Sigmoid colon (tissue), 7 donors: ENCODE measurements around the gene LAG3. TPM values are rescaled to one million over a fixed set of nuclear protein-coding genes. Genes with fewer than 3 reads are reported as not detected.

Source experiments
- DNase-seq: peaks from one replicate; pipeline ENCODE4 v3.0.0-alpha.2; 2019
- H3K27ac ChIP-seq, 4 donors: fragments of 200-600 bp; sonication (generic); one replicate each; pipeline ENCODE4 v1.5.1; 2016 to 2019; ENCODE audit warnings: mild to moderate bottlenecking in 1 of 4
- H3K27me3 ChIP-seq, 3 donors: fragments of 200-600 bp; sonication (generic); one replicate each; pipeline ENCODE4 v1.5.1; 2019; ENCODE audit warnings: mild to moderate bottlenecking in 1 of 3
- H3K36me3 ChIP-seq, 4 donors: fragments of 200-600 bp; sonication (generic); one replicate each; pipeline ENCODE4 v1.5.1; 2016 to 2019
- H3K4me1 ChIP-seq, 4 donors: fragments of 200-600 bp; sonication (generic); one replicate each; pipeline ENCODE4 v1.5.1; 2017 to 2019
- H3K4me3 ChIP-seq, 4 donors: fragments of 200-600 bp; sonication (generic); one replicate each; pipeline ENCODE4 v1.5.1; 2017 to 2019; ENCODE audit warnings: mild to moderate bottlenecking in 2 of 4, moderate library complexity in 1 of 4
- H3K9me3 ChIP-seq, 4 donors: fragments of 200-600 bp in 3 of 4; sonication (generic) in 3 of 4; one replicate each; pipeline versions ENCODE4 v1.5.1 to v1.6.1; 2013 to 2019
- CTCF ChIP-seq, 4 experiments: fragments of 450-650 bp in 3 of 4; fragments of 200-600 bp in 1 of 4; IDR thresholded peaks; one replicate each; pipeline ENCODE4 v1.5.1; 2016 to 2019; ENCODE audit warnings: antibody characterized with exemption in 4 of 4, mild to moderate bottlenecking in 3 of 4, moderate library complexity in 2 of 4
- EP300 ChIP-seq, 4 donors: sonication (generic); formaldehyde crosslinking; IDR thresholded peaks; one replicate each; pipeline ENCODE4 v1.6.1; 2017; ENCODE audit warnings: antibody characterized with exemption in 4 of 4
- POLR2A ChIP-seq, 2 donors: fragments of 450-650 bp; IDR thresholded peaks; one replicate each; pipeline ENCODE4 v1.6.1; 2016; ENCODE audit warnings: antibody characterized with exemption in 2 of 2, mild to moderate bottlenecking in 2 of 2, moderate library complexity in 2 of 2
- POLR2AphosphoS5 ChIP-seq, 4 donors: sonication (generic); formaldehyde crosslinking; IDR thresholded peaks; one replicate each; pipeline ENCODE4 v1.6.1; 2017; ENCODE audit warnings: antibody characterized with exemption in 4 of 4
- WGBS, 2 donors: extraction: QIAGEN DNeasy Blood & Tissue Kit; methylation state at CpG; one replicate each; pipeline ENCODE4 v1.1.7; 2013; 5-methylcytosine and 5-hydroxymethylcytosine counted together
- intact Hi-C: fragments of 100-400 bp; cut with DNase I; formaldehyde crosslinking; loops from one replicate; pipeline ENCODE4 v1.15.1; 2023
- polyA plus RNA-seq, 3 donors: library from polyadenylated mRNA; stranded (reverse); fragments of 200-250 nt; gene quantifications; one replicate each; pipeline ENCODE4 v1.2.3, GENCODE V29; 2013
- total RNA-seq, 4 donors: library from RNA; depleted of rRNA; stranded (reverse); fragments of >200 nt; gene quantifications; one replicate each; pipeline ENCODE4 v1.1.0, GENCODE V29; 2016
- donor health status: healthy with polysubstance abuse.
- donor health status: Bipolar disorder and iron deficiency.
- donor health status: healthy.

LAG3 gene
- total and polyA plus RNA-seq, 7 donors = 0.60 to 6.9 (median 2.7) TPM

GRCh38 chr12:6754411-6754810 lies 17.9 kb upstream of the LAG3 start:
- intact Hi-C loops = no loop called here
- DNase-seq = no peak
- Histone ChIP-seq H3K27ac (peak overlapping the region; percentile 98 to 99 (median 99)), H3K36me3 (peaks cover 13 to 25% (median 24%) of the 10 kb centered on the region in 4 donors), H3K4me3 (no peak overlapping the region), H3K27me3 (no peaks in the 10 kb centered on the region), H3K9me3 (no peaks in the 10 kb centered on the region), H3K4me1 (peaks cover 0 to 24% (median 19%) of the 10 kb centered on the region in 4 donors)
- 93 to 97% methylated on average over 2 of the region's 2 CpGs for WGBS, 2 donors
- no peak for TF ChIP-seq POLR2AphosphoS5 (IDR thresholded peaks at IDR 0.05)
- no peak for TF ChIP-seq POLR2A (IDR thresholded peaks at IDR 0.05)
- TF ChIP-seq CTCF (IDR thresholded peaks at IDR 0.05) = no peak
- TF ChIP-seq EP300 (IDR thresholded peaks at IDR 0.05) = no peak

- intact Hi-C loops = no loop called here
- H3K27ac ChIP-seq = no peak overlapping the region
- DNase-seq = no peak
- WGBS, 2 donors = 75 to 85% methylated on average over 8 of the region's 8 CpGs
- no peak overlapping the region for H3K4me3 ChIP-seq
- no peaks in the 10 kb centered on the region for H3K36me3 ChIP-seq
- no peaks in the 10 kb centered on the region for H3K9me3 ChIP-seq
- H3K27me3 ChIP-seq = no peaks in the 10 kb centered on the region
- no peak for TF ChIP-seq POLR2AphosphoS5 (IDR thresholded peaks at IDR 0.05)
- no peak for TF ChIP-seq CTCF (IDR thresholded peaks at IDR 0.05)
- no peak for TF ChIP-seq EP300 (IDR thresholded peaks at IDR 0.05)
- TF ChIP-seq POLR2A (IDR thresholded peaks at IDR 0.05) = no peak
- peaks cover 0 to 10% (median 9%) of the 10 kb centered on the region in 4 donors for H3K4me1 ChIP-seq
Observed at GRCh38 chr12:6757028-6757690, 15.2 kb upstream of the LAG3 start.

- DNase-seq = no peak
- intact Hi-C loops = no loop called here
Observed at GRCh38 chr12:6758506-6759095, 13.7 kb upstream of the LAG3 start.

GRCh38 chr12:6759741-6760140 lies 12.6 kb upstream of the LAG3 start:
- no peak for DNase-seq
- H3K36me3 ChIP-seq = no peaks in the 10 kb centered on the region
- no peak overlapping the region for H3K27ac ChIP-seq
- WGBS, 2 donors = 89 to 91% methylated on average over 5 of the region's 5 CpGs
- H3K4me1 ChIP-seq = peaks cover 0 to 20% (median 16%) of the 10 kb centered on the region in 4 donors
- no peak for TF ChIP-seq CTCF (IDR thresholded peaks at IDR 0.05)
- TF ChIP-seq EP300 (IDR thresholded peaks at IDR 0.05) = no peak
- no peak for TF ChIP-seq POLR2AphosphoS5 (IDR thresholded peaks at IDR 0.05)
- no peak for TF ChIP-seq POLR2A (IDR thresholded peaks at IDR 0.05)
- H3K27me3 ChIP-seq = no peaks in the 10 kb centered on the region
- no peaks in the 10 kb centered on the region for H3K9me3 ChIP-seq
- intact Hi-C loops = no loop called here
- no peak overlapping the region for H3K4me3 ChIP-seq

More at GRCh38 chr12:6758506-6759095, 13.7 kb upstream of the LAG3 start:
- H3K27ac ChIP-seq = no peak overlapping the region
- H3K9me3 ChIP-seq = no peaks in the 10 kb centered on the region
- H3K4me1 ChIP-seq = peaks cover 0 to 18% (median 13%) of the 10 kb centered on the region in 4 donors
- H3K27me3 ChIP-seq = no peaks in the 10 kb centered on the region
- no peaks in the 10 kb centered on the region for H3K36me3 ChIP-seq
- TF ChIP-seq CTCF (IDR thresholded peaks at IDR 0.05) = no peak
- no peak for TF ChIP-seq POLR2AphosphoS5 (IDR thresholded peaks at IDR 0.05)
- TF ChIP-seq EP300 (IDR thresholded peaks at IDR 0.05) = no peak
- no peak overlapping the region for H3K4me3 ChIP-seq
- WGBS, 2 donors = 85 to 86% methylated on average over 9 of the region's 9 CpGs
